GM20000 (cell line): ENCODE data around the gene RTKN2.

Experiments
- DNase-seq: peaks from one replicate; pipeline ENCODE4 v3.0.0; 2012; ENCODE audit warnings: low spot score
- TF ChIP-seq, protein P1 (sequence below): IDR thresholded peaks from 2 replicates; pipeline ENCODE4 v1.5.1; 2012; ENCODE audit warnings: mild to moderate bottlenecking, control low read depth; ENCODE audit errors: extremely low read depth, missing control alignments

The RTKN2 gene

GRCh38 chr10:62237506-62237905 is 31.1 kb downstream of the RTKN2 start:
- TF ChIP-seq, protein P1, sequence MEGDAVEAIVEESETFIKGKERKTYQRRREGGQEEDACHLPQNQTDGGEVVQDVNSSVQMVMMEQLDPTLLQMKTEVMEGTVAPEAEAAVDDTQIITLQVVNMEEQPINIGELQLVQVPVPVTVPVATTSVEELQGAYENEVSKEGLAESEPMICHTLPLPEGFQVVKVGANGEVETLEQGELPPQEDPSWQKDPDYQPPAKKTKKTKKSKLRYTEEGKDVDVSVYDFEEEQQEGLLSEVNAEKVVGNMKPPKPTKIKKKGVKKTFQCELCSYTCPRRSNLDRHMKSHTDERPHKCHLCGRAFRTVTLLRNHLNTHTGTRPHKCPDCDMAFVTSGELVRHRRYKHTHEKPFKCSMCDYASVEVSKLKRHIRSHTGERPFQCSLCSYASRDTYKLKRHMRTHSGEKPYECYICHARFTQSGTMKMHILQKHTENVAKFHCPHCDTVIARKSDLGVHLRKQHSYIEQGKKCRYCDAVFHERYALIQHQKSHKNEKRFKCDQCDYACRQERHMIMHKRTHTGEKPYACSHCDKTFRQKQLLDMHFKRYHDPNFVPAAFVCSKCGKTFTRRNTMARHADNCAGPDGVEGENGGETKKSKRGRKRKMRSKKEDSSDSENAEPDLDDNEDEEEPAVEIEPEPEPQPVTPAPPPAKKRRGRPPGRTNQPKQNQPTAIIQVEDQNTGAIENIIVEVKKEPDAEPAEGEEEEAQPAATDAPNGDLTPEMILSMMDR: no peak
- DNase-seq: no peak

GRCh38 chr10:62234077-62234605 is 34.5 kb downstream of the RTKN2 start:
- TF ChIP-seq, protein P1: no peak
- DNase-seq: no peak

DNA sequence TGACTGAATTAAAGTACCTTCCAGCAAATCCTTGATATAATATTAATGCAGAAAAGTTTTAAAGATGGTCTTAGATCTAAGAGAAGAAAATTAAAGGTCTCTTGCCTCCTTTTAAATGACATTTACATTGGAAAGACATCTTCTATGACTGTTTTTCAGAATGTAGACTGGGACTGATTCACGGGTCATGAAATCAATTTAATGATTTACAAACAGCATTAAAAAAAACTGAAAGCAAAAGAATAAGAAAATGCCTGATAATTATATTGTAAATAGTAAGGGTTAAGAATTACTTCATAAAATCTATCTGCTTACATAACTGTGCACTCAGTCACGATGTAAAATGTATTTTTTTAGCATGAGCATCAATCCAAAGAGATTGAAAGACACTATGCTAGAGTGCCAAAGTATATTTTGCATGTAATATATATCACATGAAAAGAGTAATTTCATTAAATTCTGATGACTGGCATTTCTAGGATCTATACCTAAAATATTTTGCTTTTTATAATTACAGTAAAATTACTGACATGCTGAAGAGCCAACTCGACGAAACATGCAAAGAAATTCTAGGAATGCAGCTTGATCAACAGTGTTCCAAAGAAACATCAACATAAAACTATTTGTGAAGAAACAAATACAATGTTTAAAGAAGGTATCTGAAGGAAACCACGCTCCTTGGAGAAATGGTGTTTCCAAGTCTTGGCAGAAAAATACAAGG is 35.1 kb downstream of the RTKN2 start:
- TF ChIP-seq, protein P1: no peak
- DNase-seq: no peak

GRCh38 chr10:62231805-62232204 is 36.8 kb downstream of the RTKN2 start:
- TF ChIP-seq, protein P1: no peak
- DNase-seq: no peak

DNA sequence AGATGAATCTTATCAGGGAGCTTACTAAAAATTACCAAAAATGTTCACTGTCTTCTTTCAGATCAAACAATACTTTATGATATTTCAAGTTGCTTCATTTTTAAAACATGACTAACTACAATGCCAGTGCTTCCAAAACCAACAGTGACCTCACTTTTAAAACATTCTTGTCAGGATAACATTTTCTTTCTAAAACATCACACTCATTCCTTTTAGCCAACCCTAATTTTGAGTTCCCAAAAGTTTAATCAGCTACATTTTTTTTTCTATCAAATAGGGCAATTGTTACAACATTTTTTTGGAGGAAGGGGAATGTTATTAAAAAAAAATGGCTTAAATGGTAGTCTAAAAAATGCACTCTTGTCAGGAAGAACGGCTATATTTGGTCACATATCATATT is 37.3 kb downstream of the RTKN2 start:
- no peak for DNase-seq
- TF ChIP-seq, protein P1: no peak

GRCh38 chr10:62230344-62231121 is 38.1 kb downstream of the RTKN2 start:
- TF ChIP-seq, protein P1: no peak
- DNase-seq: no peak

GRCh38 chr10:62225362-62225761 is 43.3 kb downstream of the RTKN2 start:
- TF ChIP-seq, protein P1: no peak
- DNase-seq: no peak
